ENCODE data around the gene KCTD17. TPM values are rescaled to one million over a fixed set of nuclear protein-coding genes. Genes with fewer than 3 reads are reported as not detected.

The KCTD17 gene
- 0.99 and 4.5 TPM in 2 replicates for polyA plus RNA-seq

DNA sequence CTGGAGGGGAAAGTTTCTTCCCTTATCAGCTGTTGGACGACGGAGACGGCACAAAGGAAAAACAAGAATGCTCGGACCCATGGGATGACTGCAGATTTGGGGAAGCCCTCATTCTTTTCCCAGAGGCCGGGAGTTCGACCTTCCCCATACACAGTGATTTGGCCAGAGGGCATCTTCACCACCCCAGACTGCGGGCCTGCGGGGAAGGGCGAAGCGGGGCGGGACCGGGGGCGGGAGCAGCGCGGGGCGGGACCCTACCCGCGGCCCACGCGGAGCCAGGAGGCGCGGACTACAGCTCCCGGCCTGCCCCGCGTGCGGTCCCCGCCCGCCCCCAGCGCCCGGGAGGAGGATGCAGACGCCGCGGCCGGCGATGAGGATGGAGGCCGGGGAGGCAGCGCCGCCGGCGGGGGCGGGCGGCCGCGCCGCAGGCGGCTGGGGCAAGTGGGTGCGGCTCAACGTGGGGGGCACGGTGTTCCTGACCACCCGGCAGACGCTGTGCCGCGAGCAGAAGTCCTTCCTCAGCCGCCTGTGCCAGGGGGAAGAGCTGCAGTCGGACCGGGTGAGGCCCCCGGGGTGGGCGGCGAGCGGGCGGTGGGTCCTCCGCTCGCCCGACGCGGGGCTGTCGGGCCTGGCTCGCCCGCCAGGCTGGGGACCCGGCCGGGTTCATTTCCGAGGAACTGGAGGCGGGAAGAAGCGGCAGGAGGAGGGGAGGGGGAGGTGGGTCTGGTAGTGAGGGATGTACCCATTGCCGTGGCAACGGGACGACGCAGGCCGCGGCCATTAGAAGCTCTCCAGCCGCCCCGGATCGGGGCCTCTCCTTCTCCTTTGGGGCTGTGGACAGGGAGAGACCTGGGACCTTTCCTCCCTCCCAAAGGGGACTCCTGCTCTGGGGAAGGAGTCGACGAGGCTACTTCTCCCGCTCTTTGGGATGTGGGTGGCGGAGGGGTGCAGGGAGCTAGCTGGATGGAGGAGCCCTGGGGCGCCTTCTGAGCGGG is at the start of gene KCTD17:
KCTD17 (plus strand) TSS at position 352 of the 995 bp plus-strand sequence; CDS start at position 371, 19 bp downstream.

GRCh38 chr22:37019309-37020191 is 32.0 kb upstream of the KCTD17 start, which contains the start of the genes MPST and TST:
Gene MPST, plus strand, starts transcription at chr22:37019742. Its CDS starts 95 bp downstream, at chr22:37019837.
Gene TST, minus strand, starts transcription at chr22:37019447. Its CDS starts 715 bp downstream, at chr22:37018732.

GRCh38 chr22:37109242-37109917 is 57.8 kb downstream of the KCTD17 start, which contains the start of gene TMPRSS6:
Gene TMPRSS6, minus strand, starts transcription at chr22:37109713. Its CDS starts 6,296 bp downstream, at chr22:37103417.

Other genes with a start within 250 kb of the KCTD17 start
- 21,664 and 27,916 TPM in 2 replicates for gene PVALB, start 234.7 kb upstream of the KCTD17 start, polyA plus RNA-seq
- gene NCF4, start 190.7 kb upstream of the KCTD17 start, polyA plus RNA-seq, result 1.2 TPM in 1 of 2 replicates, not detected in the other
- gene CSF2RB, start 138.1 kb upstream of the KCTD17 start, polyA plus RNA-seq, result not detected in 2 replicates
- gene TST, start 32.3 kb upstream of the KCTD17 start, polyA plus RNA-seq, result 5.8 and 9.8 TPM in 2 replicates
- 0.19 and 3.0 TPM in 2 replicates for gene MPST, start 32.0 kb upstream of the KCTD17 start, polyA plus RNA-seq
- not detected in 2 replicates for gene TMPRSS6, start 58.0 kb downstream of the KCTD17 start, polyA plus RNA-seq
- not detected in 2 replicates for gene IL2RB, start 98.2 kb downstream of the KCTD17 start, polyA plus RNA-seq
- 3.7 TPM in 1 of 2 replicates, not detected in the other for gene C1QTNF6, start 136.5 kb downstream of the KCTD17 start, polyA plus RNA-seq
- 0.13 TPM in 1 of 2 replicates, not detected in the other for gene SSTR3, start 160.7 kb downstream of the KCTD17 start, polyA plus RNA-seq
- gene RAC2, start 192.5 kb downstream of the KCTD17 start, polyA plus RNA-seq, result not detected in 2 replicates
- not detected in 2 replicates for gene CYTH4, start 230.8 kb downstream of the KCTD17 start, polyA plus RNA-seq